ENCODE results near the gene MAD1L1. TPM values are rescaled to one million over a fixed set of nuclear protein-coding genes. Genes with fewer than 3 reads are reported as not detected.

The MAD1L1 gene
- total and polyA plus RNA-seq, 2 of the 8 experiments (the other 6 are each of a cell fraction or from before 2014, with no cell fraction given), result 40.4 to 44.6 TPM

GRCh38 chr7:1800902-1801301 is 431.8 kb downstream of the MAD1L1 start:
- Histone ChIP-seq H3K4ac (replicated peaks; ENCODE audit: insufficient read length, low read depth, low read length) (no peak overlapping the region), H3K56ac (replicated peaks; ENCODE audit: insufficient read length, low read depth, low read length) (no peak overlapping the region), H3K27ac (ENCODE audit: low read depth, low read length) (no peak overlapping the region), H3K4me3 (ENCODE audit: extremely low read depth in 1 of 4, insufficient read depth in 2 of 4, low read depth in 3 of 4, low read length in 4 of 4) (no peak overlapping the region), H3K4me2 (ENCODE audit: insufficient read depth in 1 of 2, low read depth in 2 of 2, low read length in 2 of 2) (no peak overlapping the region), H4K20me1 (replicated peaks in 1 of 2; ENCODE audit: control insufficient read depth in 1 of 2, insufficient read depth in 2 of 2, low read length in 2 of 2) (no peaks in the 10 kb centered on the region), H2BK5ac (ENCODE audit: low read depth, low read length) (no peak overlapping the region), H3K4me1 (replicated peaks in 1 of 4; ENCODE audit: control insufficient read depth in 3 of 4, insufficient read depth in 4 of 4, low read length in 3 of 4) (no peaks in the 10 kb centered on the region), H3K23me2 (ENCODE audit: low read depth, low read length) (no peaks in the 10 kb centered on the region), H2BK20ac (ENCODE audit: low read length) (no peak overlapping the region), H2AFZ (ENCODE audit: low read length) (no peak overlapping the region), H2BK120ac (replicated peaks; ENCODE audit: low read depth, low read length) (no peak overlapping the region), H2BK15ac (ENCODE audit: low read length) (no peak overlapping the region), H4K8ac (ENCODE audit: extremely low read depth, insufficient read depth, low read length) (no peak overlapping the region), H2BK12ac (ENCODE audit: low read depth, low read length) (no peak overlapping the region), H3K36me3 (ENCODE audit: control insufficient read depth in 2 of 4, insufficient read depth in 4 of 4, low read length in 3 of 4) (no peaks in the 10 kb centered on the region), H3K27me3 (replicated peaks in 1 of 4; ENCODE audit: control insufficient read depth in 3 of 4, extremely low read depth in 1 of 4, insufficient read depth in 3 of 4, low read length in 3 of 4) (no peaks in the 10 kb centered on the region; a peak in 1 of 7 replicates), H3K9me3 (ENCODE audit: insufficient read depth in 2 of 2, low read depth in 1 of 2, low read length in 1 of 2) (peaks cover 2 to 8% of the 10 kb centered on the region in 2 experiments; a peak in 2 of 4 replicates), H3K23ac (ENCODE audit: insufficient read length) (no peak overlapping the region), H4K91ac (replicated peaks; ENCODE audit: insufficient read length, low read length) (no peak overlapping the region), H3K79me1 (ENCODE audit: low read depth, low read length) (no peaks in the 10 kb centered on the region), H3K14ac (ENCODE audit: insufficient read length) (no peak overlapping the region), H3K9ac (replicated peaks in 1 of 4; ENCODE audit: extremely low read depth in 1 of 4, low read depth in 3 of 4, low read length in 3 of 4) (no peak overlapping the region), H4K5ac (ENCODE audit: insufficient read length, low read depth, low read length) (no peak overlapping the region), H3K18ac (ENCODE audit: extremely low read depth, low read length) (no peak overlapping the region), H3K79me2 (ENCODE audit: control insufficient read depth in 1 of 2, insufficient read depth in 2 of 2, low read length in 2 of 2) (no peaks in the 10 kb centered on the region), H2AK5ac (ENCODE audit: low read depth, low read length) (no peak overlapping the region)
- DNase-seq (ENCODE audit: low read depth in 1 of 2, low spot score in 2 of 2) (no peak), FAIRE-seq (no peak)
- POLR2A ChIA-PET (ENCODE audit: partially characterized antibody), result no interaction called here
- TF ChIP-seq GABPA (IDR thresholded peaks at IDR 0.05; ENCODE audit: borderline replicate concordance, insufficient read depth, low read length) (no peak), POLR2A (IDR thresholded peaks at IDR 0.05; ENCODE audit: control extremely low read depth in 1 of 2, low read depth in 2 of 2, low read length in 2 of 2) (no peak), NRF1 (IDR thresholded peaks at IDR 0.05; ENCODE audit: low read depth, low read length) (no peak), USF2 (IDR thresholded peaks at IDR 0.05; ENCODE audit: low read length) (no peak), RNF2 (IDR thresholded peaks at IDR 0.05; ENCODE audit: borderline replicate concordance, low read depth, low read length, missing control alignments, poor library complexity, severe bottlenecking) (no peak), JUN (IDR thresholded peaks at IDR 0.05; ENCODE audit: low read depth, low read length) (no peak)
- TF ChIP-seq, protein P1, sequence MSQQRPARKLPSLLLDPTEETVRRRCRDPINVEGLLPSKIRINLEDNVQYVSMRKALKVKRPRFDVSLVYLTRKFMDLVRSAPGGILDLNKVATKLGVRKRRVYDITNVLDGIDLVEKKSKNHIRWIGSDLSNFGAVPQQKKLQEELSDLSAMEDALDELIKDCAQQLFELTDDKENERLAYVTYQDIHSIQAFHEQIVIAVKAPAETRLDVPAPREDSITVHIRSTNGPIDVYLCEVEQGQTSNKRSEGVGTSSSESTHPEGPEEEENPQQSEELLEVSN (IDR thresholded peaks at IDR 0.05), result no peak
- CTCF ChIA-PET (ENCODE audit: partially characterized antibody), result interaction anchor here (0.8 to 1.6 kb wide), 3 partner anchors 11 to 42 kb away, joined by 3 to 5 read pairs (median 3); no protein-coding TSS in a partner anchor
- 75% methylated on average over 14 of the region's 14 CpGs; no CpG with 5 or more reads in 1 of the 2 experiments for WGBS, 2 experiments (ENCODE audit: extremely low coverage in 1 of 2, insufficient coverage in 1 of 2, insufficient read length in 1 of 2, insufficient replicate concordance in 2 of 2, low coverage in 1 of 2, low lambda C conversion rate in 2 of 2, missing lambda C conversion rate in 1 of 2)
